Measurements from ENCODE around the gene PTPN14. TPM values are rescaled to one million over a fixed set of nuclear protein-coding genes. Genes with fewer than 3 reads are reported as not detected.

Gene PTPN14
- total RNA-seq, 1 experiment from 2014 or later, result 76.4 TPM

- no peak overlapping the region for H3K27ac ChIP-seq (ENCODE audit: insufficient read length, low read depth, low read length)
- no peak overlapping the region for H2BK5ac ChIP-seq (ENCODE audit: insufficient read length, low read length)
- no peak overlapping the region for H3K4me2 ChIP-seq (ENCODE audit: insufficient read depth, insufficient read length, low read length)
- H4K20me1 ChIP-seq (ENCODE audit: control insufficient read depth, insufficient read depth, insufficient read length), result no peaks in the 10 kb centered on the region
- H2AFZ ChIP-seq (ENCODE audit: low read length), result no peak overlapping the region
- no peaks in the 10 kb centered on the region for H3K79me1 ChIP-seq (ENCODE audit: insufficient read depth, low read depth, low read length, poor library complexity, severe bottlenecking)
- no peak overlapping the region for H3K18ac ChIP-seq (ENCODE audit: insufficient read length, low read depth, low read length)
- H2BK15ac ChIP-seq (ENCODE audit: low read depth, low read length), result no peak overlapping the region
- no peak overlapping the region for H3K4ac ChIP-seq (ENCODE audit: low read depth, low read length)
- no peak overlapping the region for H3K27ac Mint-ChIP-seq
- no peak for DNase-seq
- no peak for TF ChIP-seq CTCF (conservative IDR thresholded peaks at IDR 0.05)
- H2BK12ac ChIP-seq (ENCODE audit: insufficient read length, low read depth, low read length), result no peak overlapping the region
- no peak overlapping the region for H4K91ac ChIP-seq (ENCODE audit: insufficient read length, low read depth, low read length)
- H3K27me3 ChIP-seq (ENCODE audit: insufficient read depth, low read length), result no peaks in the 10 kb centered on the region
- H3T11ph ChIP-seq (ENCODE audit: low read length), result no peak overlapping the region
- no peaks in the 10 kb centered on the region for H3K9me3 ChIP-seq (ENCODE audit: control insufficient read depth, low read depth, low read length)
- H3K27me3 Mint-ChIP-seq (ENCODE audit: low read depth), result no peaks in the 10 kb centered on the region
- H3K23ac ChIP-seq (ENCODE audit: insufficient read length, low read depth, low read length), result no peak overlapping the region
- WGBS (ENCODE audit: extremely low coverage, insufficient read length, low lambda C conversion rate), result no CpG with 5 or more reads among the region's 4 CpGs
- H2BK120ac ChIP-seq (ENCODE audit: low read depth, low read length, poor library complexity, severe bottlenecking), result no peak overlapping the region
- peaks cover 0 to 9% (median 0%) of the 10 kb centered on the region in 3 experiments; a peak in 4 of 7 replicates for H3K36me3 Mint-ChIP-seq (ENCODE audit: insufficient read depth in 1 of 3, low read depth in 3 of 3)
- no peaks in the 10 kb centered on the region for H3K23me2 ChIP-seq (ENCODE audit: insufficient read length, low read depth, low read length, poor library complexity, severe bottlenecking)
- H3K79me2 ChIP-seq (ENCODE audit: insufficient read depth, low read length), result no peaks in the 10 kb centered on the region
- H3K4me1 ChIP-seq (ENCODE audit: insufficient read depth, low read length), result peaks cover 3% of the 10 kb centered on the region
- H3K14ac ChIP-seq (ENCODE audit: insufficient read depth, low read length), result no peak overlapping the region
- H2BK20ac ChIP-seq (ENCODE audit: low read depth, low read length, poor library complexity, severe bottlenecking), result no peak overlapping the region
- no peak overlapping the region for H4K5ac ChIP-seq (ENCODE audit: insufficient read length, low read depth, low read length)
- no peak overlapping the region for H4K8ac ChIP-seq (replicated peaks; ENCODE audit: insufficient read length, low read depth, low read length)
- H3K56ac ChIP-seq (ENCODE audit: insufficient read length, low read depth, low read length), result no peak overlapping the region
- no peaks in the 10 kb centered on the region; a peak in 1 of 5 replicates for H3K9me3 Mint-ChIP-seq
- H3K4me1 Mint-ChIP-seq, result peaks cover 36% of the 10 kb centered on the region in 2 experiments
- H3K9ac ChIP-seq (ENCODE audit: extremely low read depth, insufficient read length, low read length), result no peak overlapping the region
- H2AK5ac ChIP-seq (ENCODE audit: insufficient read length, low read length), result no peak overlapping the region
- no peak overlapping the region for H3K4me3 Mint-ChIP-seq
Observed at GRCh38 chr1:214338212-214338611, 213.2 kb downstream of the PTPN14 start.
